Neutrophil (primary cell): Measurements from ENCODE around the gene DENND4B.

Experiments used
- H3K27ac ChIP-seq: fragments of 200-600 bp; sonication (generic); 2 replicates; pipeline ENCODE4 v1.5.1; 2016; ENCODE audit warnings: mild to moderate bottlenecking, moderate library complexity
- H3K27me3 ChIP-seq: fragments of 200-600 bp; sonication (generic); 2 replicates; pipeline ENCODE4 v1.6.0; 2016; ENCODE audit warnings: mild to moderate bottlenecking
- H3K36me3 ChIP-seq: fragments of 200-600 bp; sonication (generic); 2 replicates; pipeline ENCODE4 v1.5.1; 2017
- H3K4me1 ChIP-seq, 2 experiments: fragments of 200-600 bp in 1 of 2; sonication (generic) in 1 of 2; 1 replicate in 1 of 2; 2 replicates in 1 of 2; pipeline versions ENCODE4 v1.5.1 to v1.6.1; 2013 to 2016; ENCODE audit warnings: low read depth in 1 of 2, low read length in 1 of 2, mild to moderate bottlenecking in 1 of 2, moderate library complexity in 1 of 2; ENCODE audit not compliant: control insufficient read depth in 1 of 2, insufficient read depth in 1 of 2
- H3K4me3 ChIP-seq, 2 experiments: fragments of 200-600 bp in 1 of 2; sonication (generic) in 1 of 2; 1 replicate in 1 of 2; 2 replicates in 1 of 2; pipeline ENCODE4 v1.5.1; 2013 to 2016; ENCODE audit warnings: low read depth in 1 of 2, low read length in 1 of 2, mild to moderate bottlenecking in 1 of 2, moderate library complexity in 1 of 2
- H3K9me3 ChIP-seq: fragments of 200-600 bp; sonication (generic); 2 replicates; pipeline ENCODE4 v1.5.1; 2016
- CTCF ChIP-seq: fragments of 200-600 bp; sonication (generic); IDR thresholded peaks from 2 replicates; pipeline ENCODE4 v1.5.1; 2016; ENCODE audit warnings: antibody characterized with exemption

DENND4B gene

GRCh38 chr1:153886127-153886526 is 60.4 kb downstream of the DENND4B start:
- H3K4me3 ChIP-seq = no peak overlapping the region
- no peak for TF ChIP-seq CTCF
- H3K9me3 ChIP-seq = no peaks in the 10 kb centered on the region
- H3K36me3 ChIP-seq = peaks cover 5% of the 10 kb centered on the region
- H3K27me3 ChIP-seq = no peaks in the 10 kb centered on the region
- H3K27ac ChIP-seq = no peak overlapping the region
- peaks cover 0 to 4% of the 10 kb centered on the region in 2 experiments for H3K4me1 ChIP-seq

- Histone ChIP-seq H3K9me3 (no peaks in the 10 kb centered on the region), H3K27ac (no peak overlapping the region), H3K27me3 (no peaks in the 10 kb centered on the region), H3K36me3 (peaks cover 5% of the 10 kb centered on the region), H3K4me3 (no peak overlapping the region), H3K4me1 (peaks cover 0 to 5% of the 10 kb centered on the region in 2 experiments)
- TF ChIP-seq CTCF = no peak
These were observed 63.3 kb downstream of the DENND4B start for GRCh38 chr1:153883223-153883622.

GRCh38 chr1:153882296-153882912 is 64.1 kb downstream of the DENND4B start:
- Histone ChIP-seq H3K36me3 (peaks cover 5% of the 10 kb centered on the region), H3K4me3 (no peak overlapping the region), H3K27ac (peak overlapping the region; percentile 3), H3K27me3 (no peaks in the 10 kb centered on the region), H3K4me1 (peaks cover 0 to 5% of the 10 kb centered on the region in 2 experiments), H3K9me3 (no peaks in the 10 kb centered on the region)
- no peak for TF ChIP-seq CTCF

- peaks cover 0 to 5% of the 10 kb centered on the region in 2 experiments for H3K4me1 ChIP-seq
- no peaks in the 10 kb centered on the region for H3K27me3 ChIP-seq
- no peak for TF ChIP-seq CTCF
- no peak overlapping the region for H3K4me3 ChIP-seq
- H3K36me3 ChIP-seq = peaks cover 5% of the 10 kb centered on the region
- H3K27ac ChIP-seq = no peak overlapping the region
- no peaks in the 10 kb centered on the region for H3K9me3 ChIP-seq
These were observed 64.8 kb downstream of the DENND4B start for GRCh38 chr1:153881751-153882150.

GRCh38 chr1:153880962-153881361 is 65.6 kb downstream of the DENND4B start:
- Histone ChIP-seq H3K27ac (peak overlapping the region; percentile 23), H3K4me1 (peaks cover 0 to 5% of the 10 kb centered on the region in 2 experiments), H3K27me3 (no peaks in the 10 kb centered on the region), H3K4me3 (no peak overlapping the region), H3K36me3 (peaks cover 5% of the 10 kb centered on the region), H3K9me3 (no peaks in the 10 kb centered on the region)
- TF ChIP-seq CTCF = no peak
